Smooth muscle cell of the brain vasculature (primary cell): ENCODE measurements around the gene USP12.
"Not testable (repeated sequence)": the region's sequence is repeated elsewhere in the genome, so short reads cannot be mapped to it uniquely, and the experiment has no call there.

Experiments
- DNase-seq: peaks from one replicate; pipeline ENCODE4 v3.0.0-alpha.2; 2012; ENCODE audit warnings: low read depth, low spot score

The USP12 gene, protein sequence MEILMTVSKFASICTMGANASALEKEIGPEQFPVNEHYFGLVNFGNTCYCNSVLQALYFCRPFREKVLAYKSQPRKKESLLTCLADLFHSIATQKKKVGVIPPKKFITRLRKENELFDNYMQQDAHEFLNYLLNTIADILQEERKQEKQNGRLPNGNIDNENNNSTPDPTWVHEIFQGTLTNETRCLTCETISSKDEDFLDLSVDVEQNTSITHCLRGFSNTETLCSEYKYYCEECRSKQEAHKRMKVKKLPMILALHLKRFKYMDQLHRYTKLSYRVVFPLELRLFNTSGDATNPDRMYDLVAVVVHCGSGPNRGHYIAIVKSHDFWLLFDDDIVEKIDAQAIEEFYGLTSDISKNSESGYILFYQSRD

DNA sequence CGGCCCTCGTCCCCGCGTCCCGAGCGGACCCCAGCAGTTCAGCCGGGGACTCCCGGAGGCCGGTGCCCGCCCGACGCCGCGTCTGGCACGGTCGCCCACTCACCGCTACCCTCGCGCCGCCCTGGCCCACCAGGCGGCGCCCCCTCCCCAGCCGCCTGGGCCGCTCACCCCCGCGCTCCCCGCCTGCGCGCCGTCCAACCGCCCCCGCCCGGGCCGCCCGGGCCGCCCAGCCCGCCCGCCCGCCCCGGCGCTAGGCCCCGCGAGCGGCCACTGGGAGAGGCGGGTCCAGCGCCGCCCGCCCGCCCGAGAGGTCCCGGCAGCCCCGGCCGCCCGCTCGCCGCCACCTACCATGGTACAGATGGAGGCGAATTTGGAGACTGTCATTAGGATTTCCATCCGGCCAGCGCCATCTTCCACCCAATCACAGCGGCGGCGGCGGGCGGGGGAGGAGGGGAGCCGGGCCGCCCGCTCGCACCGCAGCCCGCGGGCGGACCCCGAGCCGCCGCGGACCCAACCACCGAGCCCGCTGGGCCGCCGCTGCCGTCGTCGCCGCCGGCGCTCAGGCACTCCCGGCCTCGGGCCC lies at the start of gene USP12:
USP12 (minus strand) TSS at position 568 of the 583 bp plus-strand sequence; CDS start at position 396, 172 bp downstream.
- no peak for DNase-seq

DNA sequence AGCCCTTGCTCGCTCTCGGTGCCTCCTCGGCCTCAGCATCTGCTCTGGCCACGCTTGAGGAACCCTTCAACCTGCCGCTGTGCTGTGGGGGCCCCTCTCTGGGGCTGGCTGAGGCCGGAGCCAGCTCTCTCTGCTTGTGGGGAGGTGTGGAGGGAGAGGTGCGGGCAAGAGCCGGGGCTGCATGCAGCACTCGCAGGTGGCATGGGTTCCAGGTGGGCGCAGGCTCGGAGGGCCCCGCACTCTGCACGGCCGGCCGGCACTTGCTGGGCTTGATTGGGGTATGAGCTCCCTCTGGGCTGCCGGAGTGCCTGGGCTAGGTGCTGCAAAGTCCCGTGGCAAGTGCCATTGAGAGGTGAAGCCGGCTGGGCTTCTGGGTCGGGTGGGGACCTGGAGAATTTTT lies 48.0 kb upstream of the USP12 start:
- DNase-seq = no peak

GRCh38 chr13:27218861-27219260 lies 47.2 kb upstream of the USP12 start:
- DNase-seq = not testable (repeated sequence)

DNA sequence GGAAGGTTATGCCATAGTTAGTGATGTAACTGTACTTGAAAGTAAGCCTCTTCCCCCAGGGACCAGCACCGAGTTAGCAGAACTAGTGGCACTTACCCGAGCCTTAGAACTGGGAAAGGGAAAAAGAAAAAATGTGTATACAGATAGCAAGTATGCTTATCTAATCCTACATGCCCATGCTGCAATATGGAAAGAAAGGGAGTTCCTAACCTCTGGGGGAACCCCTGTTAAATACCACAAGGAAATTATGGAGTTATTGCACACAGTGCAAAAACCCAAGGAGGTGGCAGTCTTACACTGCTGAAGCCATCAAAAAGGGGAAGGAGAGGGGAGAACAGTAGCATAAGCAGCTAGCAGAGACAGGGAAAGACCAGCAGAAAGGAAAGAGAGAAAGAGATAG lies 46.2 kb upstream of the USP12 start:
- DNase-seq = not testable (repeated sequence)

- DNase-seq = not testable (repeated sequence)
Observed at GRCh38 chr13:27213386-27213785, 41.8 kb upstream of the USP12 start.

GRCh38 chr13:27211771-27212364 lies 40.3 kb upstream of the USP12 start:
- no peak for DNase-seq

DNA sequence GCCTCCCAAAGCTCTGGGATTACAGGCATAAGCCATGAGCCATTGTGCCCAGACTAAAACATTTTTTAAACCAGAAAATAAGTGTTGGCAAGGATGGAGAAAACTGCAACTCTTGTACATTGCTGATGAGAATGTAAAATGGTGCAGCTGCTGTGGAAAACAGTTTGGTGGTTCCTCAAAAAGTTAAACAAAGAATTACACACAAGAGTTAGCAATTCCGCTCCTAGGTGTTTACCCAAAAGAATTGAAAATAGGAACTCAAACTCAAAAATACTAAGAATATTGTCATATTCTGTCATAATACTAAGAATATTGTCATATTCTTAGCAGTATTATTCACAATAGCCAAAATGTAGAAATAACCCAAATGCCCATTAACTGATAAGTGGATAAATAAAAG lies 39.7 kb upstream of the USP12 start:
- DNase-seq = no peak

- DNase-seq = no peak
Observed at GRCh38 chr13:27208514-27208913, 36.9 kb upstream of the USP12 start.

DNA sequence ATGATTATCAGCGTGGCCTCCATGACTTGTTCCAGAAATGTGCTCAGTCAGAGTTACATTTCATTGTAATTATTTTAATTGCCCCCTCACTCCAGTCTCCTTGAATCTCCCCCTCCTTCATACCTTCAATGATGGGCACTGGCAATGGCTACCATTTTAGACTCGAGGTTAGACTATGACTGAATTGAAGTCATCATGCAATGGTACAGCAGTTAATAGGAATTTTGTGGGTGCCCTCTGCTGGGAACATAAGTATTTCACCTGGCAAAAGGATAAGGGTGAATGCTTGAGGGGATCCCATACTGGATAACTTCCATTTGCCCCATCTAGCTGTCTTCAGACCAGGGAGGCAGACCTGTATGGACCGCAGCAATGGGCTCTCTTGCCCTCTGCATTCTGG lies 32.2 kb upstream of the USP12 start:
- DNase-seq = no peak

DNA sequence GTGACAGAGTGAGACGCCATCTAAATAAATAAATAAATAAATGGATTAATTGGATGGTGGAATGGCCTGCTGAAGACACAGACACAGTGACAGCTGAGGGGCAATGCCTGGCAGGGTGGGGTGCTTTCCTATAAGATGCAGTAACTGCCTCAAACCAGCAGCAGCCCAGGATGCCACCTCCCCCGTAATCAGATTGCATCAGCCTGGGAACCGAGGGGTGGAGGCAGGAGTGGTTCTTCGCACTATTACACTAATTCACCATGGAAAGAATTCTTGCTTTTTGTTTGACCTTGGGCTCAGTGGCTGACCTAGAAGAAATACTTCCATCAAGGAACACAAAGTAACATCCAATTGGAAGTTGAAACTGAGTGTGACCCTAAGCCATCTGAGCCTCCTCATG lies 31.6 kb upstream of the USP12 start:
- no peak for DNase-seq

GRCh38 chr13:27201661-27202060 lies 30.1 kb upstream of the USP12 start:
- no peak for DNase-seq

GRCh38 chr13:27200413-27201070 lies 28.9 kb upstream of the USP12 start:
- no peak for DNase-seq

- no peak for DNase-seq
Observed at GRCh38 chr13:27199696-27200095, 28.1 kb upstream of the USP12 start.

DNA sequence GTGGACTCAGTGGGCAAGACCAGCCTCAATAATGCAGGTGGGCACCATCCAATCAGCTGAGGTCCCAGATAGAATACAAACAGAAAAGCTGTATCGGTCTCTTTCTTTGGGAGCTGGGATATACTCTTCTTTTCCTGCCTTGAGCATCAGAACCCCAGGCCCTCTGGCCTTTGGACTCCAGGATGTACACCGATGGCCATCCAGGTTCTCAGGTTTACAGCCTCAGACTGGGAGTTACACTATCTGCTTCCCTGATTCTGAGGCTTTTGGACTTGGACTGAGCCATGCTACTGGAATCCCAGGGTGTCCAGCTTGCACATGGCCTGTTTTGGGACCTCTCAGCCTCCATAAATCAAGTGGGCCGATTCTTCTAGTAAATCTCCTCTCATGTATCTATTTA lies 27.6 kb upstream of the USP12 start:
- no peak for DNase-seq

DNA sequence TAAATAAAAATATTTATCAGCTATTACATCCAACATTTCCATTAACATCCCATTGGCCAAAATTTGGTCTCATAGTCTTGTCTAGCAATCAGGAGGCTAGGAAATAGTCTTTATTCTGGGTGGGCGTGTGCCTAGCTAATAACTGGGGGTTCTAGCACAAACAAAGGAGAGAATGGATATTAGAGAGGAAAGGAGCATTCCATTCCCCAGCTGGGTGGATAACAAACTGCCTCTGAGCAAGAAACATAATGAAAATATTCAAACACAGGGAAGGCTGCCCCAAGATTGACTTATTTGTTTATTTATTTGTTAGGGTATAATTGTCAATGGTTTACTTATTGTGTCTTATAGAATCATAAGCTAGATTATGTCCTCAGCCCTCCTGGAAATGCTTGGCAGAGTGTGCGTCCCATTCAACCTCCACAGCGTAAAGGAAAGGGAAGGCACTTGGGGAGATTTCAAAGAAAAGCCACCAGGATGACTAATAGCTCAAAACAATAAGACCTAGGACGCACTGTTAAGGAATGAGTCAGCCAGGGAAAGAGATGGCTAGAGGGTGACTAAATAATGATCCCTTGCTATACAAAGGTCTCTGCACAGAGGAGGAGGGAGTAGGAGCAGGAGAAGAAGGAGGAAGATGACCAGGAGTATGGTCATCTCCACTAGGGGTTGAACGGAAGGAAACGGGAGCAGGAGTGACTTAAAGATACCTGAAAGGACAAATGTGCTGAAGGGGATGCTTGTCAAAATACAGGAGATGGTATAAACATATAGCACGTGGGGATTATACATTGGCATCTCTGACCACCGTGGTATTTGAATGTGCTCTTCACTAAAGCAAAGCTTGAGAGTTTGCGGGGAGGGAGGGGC lies 23.5 kb upstream of the USP12 start:
- DNase-seq = peak; percentile 37

- DNase-seq = no peak
Observed at GRCh38 chr13:27194209-27194608, 22.6 kb upstream of the USP12 start.

- DNase-seq = no peak
Observed at GRCh38 chr13:27193496-27193895, 21.9 kb upstream of the USP12 start.

DNA sequence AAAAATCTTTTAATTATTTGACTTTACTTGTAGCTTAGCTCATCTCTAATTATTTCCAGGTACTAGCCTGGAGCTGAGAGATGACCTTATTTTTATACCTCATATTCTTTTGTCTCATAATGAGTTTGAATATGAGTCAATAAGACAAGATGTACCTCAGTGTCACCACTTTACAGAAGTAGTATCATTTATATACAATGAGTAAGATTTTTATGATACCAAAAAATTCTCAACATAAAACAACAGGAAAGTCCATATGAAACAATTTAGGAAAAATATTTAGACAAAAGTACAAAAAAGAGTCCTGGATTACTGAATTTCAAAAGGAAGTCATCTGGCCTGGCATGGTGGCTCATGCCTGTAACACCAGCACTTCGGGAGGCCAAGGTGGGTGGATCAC lies 21.4 kb upstream of the USP12 start:
- no peak for DNase-seq

DNA sequence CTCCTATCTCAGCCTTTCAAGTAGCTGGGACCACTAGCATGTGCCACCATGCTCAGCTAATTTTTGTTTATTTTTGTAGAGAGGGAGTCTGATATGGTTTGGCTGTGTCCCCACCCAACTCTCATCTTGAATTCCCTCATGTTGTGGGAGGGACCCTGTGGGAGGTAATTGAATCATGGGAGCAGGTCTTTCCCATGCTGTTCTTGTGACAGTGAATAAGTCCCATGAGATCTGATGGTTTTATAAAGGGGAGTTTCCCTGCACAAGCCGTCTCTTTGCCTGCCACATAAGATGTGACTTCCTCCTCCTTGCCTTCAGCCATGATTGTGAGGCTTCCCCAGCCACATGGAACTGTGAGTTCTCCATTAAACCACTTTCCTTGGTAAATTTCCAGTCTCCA lies 20.8 kb upstream of the USP12 start:
- not testable (repeated sequence) for DNase-seq

- DNase-seq = no peak
Observed at GRCh38 chr13:27189192-27189591, 17.6 kb upstream of the USP12 start.

- no peak for DNase-seq
Observed at GRCh38 chr13:27188239-27188638, 16.6 kb upstream of the USP12 start.

- no peak for DNase-seq
Observed at GRCh38 chr13:27186295-27186694, 14.7 kb upstream of the USP12 start.
